Skeletal muscle tissue (tissue), 4 donors: ENCODE data around the gene CDK14. TPM values are rescaled to one million over a fixed set of nuclear protein-coding genes. Genes with fewer than 3 reads are reported as not detected.

Experiments used
- H3K27ac ChIP-seq: one replicate; pipeline ENCODE4 v1.7.0; 2013; ENCODE audit warnings: mild to moderate bottlenecking, low read depth, low read length, inconsistent platforms
- H3K27me3 ChIP-seq, 3 donors: one replicate each; pipeline ENCODE4 v1.7.0; 2013; ENCODE audit warnings: low read length in 3 of 3; ENCODE audit not compliant: control insufficient read depth in 3 of 3, insufficient read depth in 3 of 3
- H3K36me3 ChIP-seq, 3 donors: one replicate each; pipeline ENCODE4 v1.7.0; 2013; ENCODE audit warnings: low read length in 3 of 3; ENCODE audit not compliant: control insufficient read depth in 3 of 3, insufficient read depth in 3 of 3
- H3K4me1 ChIP-seq, 3 donors: one replicate each; pipeline ENCODE4 v1.7.0; 2013; ENCODE audit warnings: low read length in 3 of 3, mild to moderate bottlenecking in 3 of 3; ENCODE audit not compliant: control insufficient read depth in 3 of 3, insufficient read depth in 3 of 3
- H3K4me3 ChIP-seq, 3 donors: one replicate each; pipeline ENCODE4 v1.7.0; 2013; ENCODE audit warnings: low read length in 3 of 3
- H3K9ac ChIP-seq, 3 donors: one replicate each; pipeline ENCODE4 v1.7.0; 2013; ENCODE audit warnings: low read length in 3 of 3, mild to moderate bottlenecking in 3 of 3, moderate library complexity in 2 of 3, low read depth in 1 of 3
- H3K9me3 ChIP-seq, 3 donors: one replicate each; pipeline ENCODE4 v1.7.0; 2013; ENCODE audit warnings: low read length in 3 of 3; ENCODE audit not compliant: control insufficient read depth in 3 of 3
- total RNA-seq: library from RNA; depleted of rRNA; stranded (reverse); fragments of >200 nt; gene quantifications from one replicate; pipeline ENCODE4 v1.2.3, GENCODE V29; 2014
- donor health status: Osteomylitis.

The CDK14 gene
- total RNA-seq, 1 donor from 2014 or later: 25.1 TPM

- Histone ChIP-seq H3K36me3 (no peaks in the 10 kb centered on the region), H3K27me3 (no peaks in the 10 kb centered on the region), H3K4me3 (peak overlapping the region; percentile 65 to 71 (median 69)), H3K27ac (no peak overlapping the region), H3K4me1 (peaks cover 2 to 16% (median 3%) of the 10 kb centered on the region in 3 donors), H3K9ac (peak overlapping the region; percentile 35 to 74 (median 66)), H3K9me3 (no peaks in the 10 kb centered on the region)
These were observed 750 bp upstream of the CDK14 start for GRCh38 chr7:90595342-90595800.

GRCh38 chr7:90596671-90597562 lies 796 bp downstream of the CDK14 start:
- peaks cover 2 to 16% (median 3%) of the 10 kb centered on the region in 3 donors for H3K4me1 ChIP-seq
- H3K9ac ChIP-seq: peak overlapping the region; percentile 77 to 85 (median 83)
- peak overlapping the region; percentile 70 for H3K27ac ChIP-seq
- H3K36me3 ChIP-seq: no peaks in the 10 kb centered on the region
- H3K4me3 ChIP-seq: peak overlapping the region; percentile 71 to 87 (median 83)
- no peaks in the 10 kb centered on the region for H3K9me3 ChIP-seq
- no peaks in the 10 kb centered on the region for H3K27me3 ChIP-seq

- H3K27me3 ChIP-seq: no peaks in the 10 kb centered on the region
- no peaks in the 10 kb centered on the region for H3K36me3 ChIP-seq
- peak overlapping the region; percentile 77 to 85 (median 83) for H3K9ac ChIP-seq
- H3K27ac ChIP-seq: no peak overlapping the region
- H3K9me3 ChIP-seq: no peaks in the 10 kb centered on the region
- H3K4me1 ChIP-seq: peaks cover 2 to 16% (median 3%) of the 10 kb centered on the region in 3 donors
- peak overlapping the region; percentile 71 to 87 (median 83) for H3K4me3 ChIP-seq
These were observed 1.6 kb downstream of the CDK14 start for GRCh38 chr7:90597563-90598253.

GRCh38 chr7:90599038-90599437 lies 2.9 kb downstream of the CDK14 start:
- peaks cover 2 to 16% (median 3%) of the 10 kb centered on the region in 3 donors for H3K4me1 ChIP-seq
- no peak overlapping the region for H3K9ac ChIP-seq
- H3K27me3 ChIP-seq: no peaks in the 10 kb centered on the region
- H3K36me3 ChIP-seq: no peaks in the 10 kb centered on the region
- H3K9me3 ChIP-seq: no peaks in the 10 kb centered on the region
- no peak overlapping the region for H3K4me3 ChIP-seq
- H3K27ac ChIP-seq: no peak overlapping the region

- H3K9ac ChIP-seq: no peak overlapping the region
- no peak overlapping the region for H3K27ac ChIP-seq
- H3K27me3 ChIP-seq: no peaks in the 10 kb centered on the region
- no peaks in the 10 kb centered on the region for H3K36me3 ChIP-seq
- H3K9me3 ChIP-seq: no peaks in the 10 kb centered on the region
- H3K4me3 ChIP-seq: no peak overlapping the region
- peaks cover 9 to 20% (median 11%) of the 10 kb centered on the region in 3 donors for H3K4me1 ChIP-seq
These were observed 3.9 kb downstream of the CDK14 start for GRCh38 chr7:90599892-90600555.

- no peak overlapping the region for H3K9ac ChIP-seq
- H3K9me3 ChIP-seq: no peaks in the 10 kb centered on the region
- peaks cover 7 to 10% (median 9%) of the 10 kb centered on the region in 3 donors for H3K4me1 ChIP-seq
- no peaks in the 10 kb centered on the region for H3K27me3 ChIP-seq
- H3K4me3 ChIP-seq: no peak overlapping the region
- H3K36me3 ChIP-seq: no peaks in the 10 kb centered on the region
- H3K27ac ChIP-seq: no peak overlapping the region
These were observed 6.2 kb downstream of the CDK14 start for GRCh38 chr7:90602303-90602702.

- Histone ChIP-seq H3K9ac (no peak overlapping the region), H3K9me3 (no peaks in the 10 kb centered on the region)
These were observed 7.2 kb downstream of the CDK14 start for GRCh38 chr7:90603346-90603745.

GRCh38 chr7:90604383-90604782 lies 8.3 kb downstream of the CDK14 start:
- Histone ChIP-seq H3K27ac (no peak overlapping the region), H3K4me1 (peaks cover 5 to 9% (median 7%) of the 10 kb centered on the region in 3 donors), H3K36me3 (no peaks in the 10 kb centered on the region), H3K4me3 (no peak overlapping the region), H3K27me3 (no peaks in the 10 kb centered on the region), H3K9me3 (no peaks in the 10 kb centered on the region), H3K9ac (no peak overlapping the region)

More at GRCh38 chr7:90603346-90603745, 7.2 kb downstream of the CDK14 start:
- H3K27me3 ChIP-seq: no peaks in the 10 kb centered on the region
- peaks cover 7 to 9% (median 7%) of the 10 kb centered on the region in 3 donors for H3K4me1 ChIP-seq
- H3K36me3 ChIP-seq: no peaks in the 10 kb centered on the region
- H3K4me3 ChIP-seq: no peak overlapping the region
- no peak overlapping the region for H3K27ac ChIP-seq

GRCh38 chr7:90605055-90605454 lies 8.9 kb downstream of the CDK14 start:
- Histone ChIP-seq H3K36me3 (no peaks in the 10 kb centered on the region), H3K4me3 (no peak overlapping the region), H3K27me3 (no peaks in the 10 kb centered on the region), H3K9me3 (no peaks in the 10 kb centered on the region), H3K4me1 (peaks cover 6 to 9% (median 7%) of the 10 kb centered on the region in 3 donors), H3K9ac (no peak overlapping the region), H3K27ac (no peak overlapping the region)
